ENCODE results near the gene CIDEA. TPM values are rescaled to one million over a fixed set of nuclear protein-coding genes. Genes with fewer than 3 reads are reported as not detected.
A peak's percentile ranks its signal among the peaks of the same experiment; 100 is the strongest.

Gene CIDEA
- total RNA-seq, 1 donor from 2014 or later = 5.0 TPM

DNA sequence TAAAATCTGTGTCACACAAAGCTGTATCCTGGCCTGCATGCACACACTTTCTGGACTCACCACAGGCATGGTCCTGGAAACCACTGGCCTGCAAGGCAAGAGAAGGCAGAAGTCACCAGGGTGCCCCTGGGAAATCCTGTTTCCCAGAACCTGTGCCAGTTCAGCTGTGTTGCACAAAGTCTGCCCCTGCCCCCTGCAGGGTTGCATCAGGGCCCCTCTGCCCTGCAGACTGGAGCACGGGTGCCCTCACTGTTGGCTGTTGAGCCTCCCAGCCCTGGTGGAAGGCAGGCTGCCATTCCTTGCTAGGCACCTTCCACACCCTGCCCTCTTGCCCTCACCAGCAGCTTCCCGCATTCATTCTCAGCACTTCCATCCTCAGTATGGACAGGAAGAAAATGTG, 35.9 kb downstream of the CIDEA start:
- DNase-seq (ENCODE audit: low spot score) = no peak
- intact Hi-C loops (cut with DNase I) = no loop called here
- ATAC-seq = no peak

DNA sequence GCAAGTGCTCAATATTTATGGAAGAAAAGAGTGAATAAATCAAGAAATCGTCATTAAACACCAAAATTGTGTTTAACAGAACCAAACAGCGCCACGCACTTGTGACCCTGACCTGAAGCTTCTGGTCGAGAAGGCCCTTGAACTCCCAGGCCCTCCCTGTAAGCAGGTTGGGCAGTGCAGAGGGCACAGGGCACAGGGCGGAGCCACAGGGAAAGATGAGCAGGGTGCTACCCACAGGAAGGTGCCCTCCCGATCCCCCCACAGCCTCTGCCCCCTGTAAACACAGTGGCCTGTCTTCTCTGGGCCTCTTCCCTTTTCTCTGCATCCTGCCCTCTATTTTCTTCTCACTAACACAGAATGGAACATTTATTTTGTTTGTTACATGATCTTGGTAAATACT, 37.0 kb downstream of the CIDEA start:
- ATAC-seq (no peak), DNase-seq (ENCODE audit: low spot score) (no peak)
- intact Hi-C loops (cut with DNase I) = no loop called here

DNA sequence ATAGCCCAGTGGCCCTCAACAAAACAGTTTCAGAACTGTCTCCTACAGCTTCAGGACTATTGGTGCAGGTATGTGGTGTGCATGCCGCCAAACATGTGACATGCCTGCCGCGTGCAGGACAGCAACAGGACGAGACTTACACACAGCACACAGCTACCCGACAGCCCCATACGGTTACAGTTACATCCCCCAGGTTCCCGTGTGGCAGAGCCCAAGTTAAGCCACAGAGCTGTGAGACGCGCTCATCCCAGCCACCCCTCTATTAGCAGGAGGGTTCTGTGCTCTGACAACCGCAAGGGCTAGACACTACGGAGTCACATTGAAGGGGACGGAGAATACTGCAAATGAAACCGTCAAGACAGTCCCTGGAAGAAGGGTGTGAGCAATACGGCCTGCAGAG, 37.5 kb downstream of the CIDEA start:
- intact Hi-C loops (cut with DNase I) = no loop called here
- DNase-seq (ENCODE audit: low spot score) (no peak), ATAC-seq (no peak)

GRCh38 chr18:12293831-12294230, 39.7 kb downstream of the CIDEA start:
- ATAC-seq (no peak), DNase-seq (ENCODE audit: low spot score) (no peak)
- intact Hi-C loops (cut with DNase I) = no loop called here

DNA sequence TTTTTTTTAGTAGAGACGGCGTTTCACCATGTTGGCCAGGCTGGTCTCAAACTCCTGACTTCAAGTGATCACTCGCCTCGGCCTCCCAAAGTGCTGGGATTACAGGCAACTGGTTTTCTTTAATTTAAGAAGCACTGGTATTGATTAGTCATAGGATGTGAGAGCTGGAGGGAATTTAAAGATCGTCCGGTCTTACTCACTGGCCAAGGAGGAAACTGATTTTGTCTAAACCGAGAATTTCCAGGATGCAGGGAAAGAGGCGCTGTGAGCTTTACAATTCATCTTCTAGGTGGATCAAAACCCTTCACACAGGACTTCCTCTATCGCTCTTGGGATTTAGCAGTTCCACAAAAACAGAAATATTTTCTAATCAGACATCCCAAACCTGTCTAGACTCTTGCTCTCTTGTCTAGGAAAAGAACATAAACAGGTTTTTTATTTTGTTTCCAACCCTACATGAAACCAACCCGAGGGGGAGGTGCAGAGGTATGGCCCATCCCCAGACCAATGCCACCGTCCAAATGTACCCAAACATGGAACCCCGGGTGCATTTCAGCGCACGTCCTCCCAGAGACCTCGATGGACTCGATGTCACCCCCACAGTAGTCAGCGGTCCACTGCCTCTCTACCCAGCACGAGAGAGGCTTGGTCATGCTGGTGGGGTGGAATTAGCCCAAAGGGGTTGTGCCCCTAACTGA, 41.4 kb downstream of the CIDEA start:
- ATAC-seq = no peak
- DNase-seq (ENCODE audit: low spot score) = no peak
- intact Hi-C loops (cut with DNase I) = no loop called here

DNA sequence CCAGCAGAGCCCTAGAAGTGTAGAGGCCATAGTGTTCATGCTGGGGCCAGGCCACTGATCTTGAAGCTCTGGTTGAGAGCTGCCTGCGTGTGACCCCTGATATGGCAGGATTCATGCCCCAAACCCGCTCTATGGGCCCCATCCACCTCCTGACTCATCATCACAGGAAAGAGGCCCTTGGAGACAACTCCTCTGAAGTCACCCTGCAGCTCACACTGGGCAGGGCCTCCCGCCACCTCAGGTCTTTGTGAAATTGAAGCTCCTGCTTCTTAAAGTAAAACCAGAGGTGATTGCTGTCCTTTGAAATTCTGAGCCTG, 41.9 kb downstream of the CIDEA start:
- ATAC-seq (no peak), DNase-seq (ENCODE audit: low spot score) (no peak)
- intact Hi-C loops (cut with DNase I) = no loop called here

DNA sequence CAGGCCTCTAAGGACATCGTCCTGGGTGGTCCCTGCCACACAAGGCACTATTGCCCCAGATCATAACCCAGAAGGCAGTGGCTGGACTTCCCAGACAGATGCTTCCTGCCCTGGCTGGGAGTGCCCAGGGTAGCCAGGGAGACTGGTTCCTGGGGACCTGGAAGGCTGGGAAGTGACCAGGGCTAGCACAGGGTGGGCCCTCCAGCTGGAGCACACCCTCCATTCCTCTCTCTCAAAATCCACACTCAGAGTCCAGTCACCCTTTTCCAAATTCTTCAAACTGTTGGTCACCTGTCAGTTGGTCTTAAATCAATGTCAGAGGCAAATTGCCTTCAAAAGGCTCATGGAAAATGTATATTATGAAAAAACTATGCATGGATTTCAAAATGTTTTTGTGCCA, 42.3 kb downstream of the CIDEA start:
- DNase-seq (ENCODE audit: low spot score) (no peak), ATAC-seq (no peak)
- intact Hi-C loops (cut with DNase I) = no loop called here

DNA sequence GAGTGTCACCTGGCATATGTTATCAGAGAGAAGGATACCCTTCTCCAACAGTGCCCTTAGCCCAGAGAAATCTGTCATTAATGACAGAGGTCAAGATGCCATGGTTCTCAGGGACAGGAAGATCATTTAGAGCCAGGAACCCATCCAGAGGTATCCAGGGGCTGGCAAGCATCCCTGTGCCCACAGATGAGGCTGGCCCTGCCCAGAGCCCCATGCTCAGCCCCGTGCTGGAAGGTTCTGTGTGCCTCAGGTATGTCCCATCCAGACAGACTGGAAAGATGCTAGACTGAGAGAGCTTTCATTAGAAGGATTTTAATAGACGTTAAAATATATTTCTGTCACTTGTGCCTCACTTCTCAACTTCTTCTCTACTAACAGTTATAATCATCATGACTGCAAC, 45.7 kb downstream of the CIDEA start:
- DNase-seq (ENCODE audit: low spot score) (no peak), ATAC-seq (no peak)
- intact Hi-C loops (cut with DNase I) = no loop called here

GRCh38 chr18:12301263-12302005, 47.3 kb downstream of the CIDEA start:
- ATAC-seq (no peak), DNase-seq (ENCODE audit: low spot score) (no peak)
- intact Hi-C loops (cut with DNase I) = no loop called here

DNA sequence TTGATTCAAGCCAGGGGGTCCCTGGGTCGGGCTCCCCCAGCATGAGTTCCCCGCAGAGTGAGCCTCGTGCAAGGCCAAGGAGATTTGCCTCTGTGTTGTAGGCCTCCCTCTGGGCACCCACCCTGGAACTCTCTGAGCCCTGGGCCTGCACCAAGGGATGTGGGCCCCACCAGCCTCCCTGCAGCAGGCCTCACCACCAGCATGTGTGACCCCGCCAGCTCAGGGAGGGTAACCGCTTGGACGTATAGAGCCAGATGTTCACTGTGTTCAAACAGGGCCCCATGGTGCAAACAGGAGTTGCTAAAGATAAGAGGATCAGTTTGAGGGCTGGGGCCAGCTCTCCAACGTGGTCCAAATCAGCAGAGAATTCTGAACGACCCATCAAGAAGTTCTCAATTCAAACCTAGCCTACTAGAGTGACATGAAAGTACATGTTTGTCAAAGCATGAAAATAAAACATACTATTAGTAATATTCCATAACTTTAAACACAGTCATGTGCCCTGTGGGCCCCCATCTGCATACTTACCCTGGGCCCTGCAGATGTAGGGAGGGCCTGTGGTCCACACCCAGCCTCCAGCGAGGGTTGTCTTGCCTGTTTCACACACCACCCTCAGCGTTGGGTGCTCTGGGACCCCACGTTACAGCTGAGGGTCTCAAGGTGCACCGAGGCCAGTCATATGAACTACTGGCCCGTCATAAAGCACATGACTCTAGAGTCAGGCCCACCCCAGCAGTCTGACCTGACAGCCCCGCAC, 48.4 kb downstream of the CIDEA start:
- no peak for DNase-seq (ENCODE audit: low spot score)
- intact Hi-C loops (cut with DNase I) = no loop called here
- no peak for ATAC-seq

GRCh38 chr18:12304351-12305210, 50.4 kb downstream of the CIDEA start:
- ATAC-seq (no peak), DNase-seq (ENCODE audit: low spot score) (no peak)
- intact Hi-C loops (cut with DNase I) = no loop called here

DNA sequence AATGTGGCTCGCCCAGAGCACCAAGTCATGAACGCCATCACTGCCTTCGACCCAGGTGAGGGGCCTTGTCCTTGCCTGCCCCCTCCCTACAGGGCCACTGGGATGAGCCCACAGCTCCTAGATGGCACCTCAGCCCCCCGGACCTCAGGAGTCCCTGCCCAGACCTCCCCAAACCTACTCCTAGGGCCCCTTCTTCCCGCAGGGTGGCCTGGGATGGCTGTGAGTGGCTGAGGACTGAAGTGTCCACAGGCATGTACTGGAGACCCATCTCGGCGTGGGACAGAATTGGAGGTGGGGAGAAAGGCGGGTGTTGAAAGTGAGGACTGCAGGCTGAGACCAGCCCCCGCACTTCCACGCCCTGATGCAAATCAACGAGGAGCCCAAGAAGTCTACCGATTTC, 51.0 kb downstream of the CIDEA start:
- intact Hi-C loops (cut with DNase I) = no loop called here
- DNase-seq (ENCODE audit: low spot score) (no peak), ATAC-seq (no peak)

GRCh38 chr18:12305930-12306629, 51.9 kb downstream of the CIDEA start:
- intact Hi-C loops (cut with DNase I) = no loop called here
- ATAC-seq (no peak), DNase-seq (ENCODE audit: low spot score) (no peak)

- intact Hi-C loops (cut with DNase I) = no loop called here
- ATAC-seq (peak; percentile 75), DNase-seq (ENCODE audit: low spot score) (peak; percentile 82)
Measured at GRCh38 chr18:12306752-12307700, 52.9 kb downstream of the CIDEA start.

DNA sequence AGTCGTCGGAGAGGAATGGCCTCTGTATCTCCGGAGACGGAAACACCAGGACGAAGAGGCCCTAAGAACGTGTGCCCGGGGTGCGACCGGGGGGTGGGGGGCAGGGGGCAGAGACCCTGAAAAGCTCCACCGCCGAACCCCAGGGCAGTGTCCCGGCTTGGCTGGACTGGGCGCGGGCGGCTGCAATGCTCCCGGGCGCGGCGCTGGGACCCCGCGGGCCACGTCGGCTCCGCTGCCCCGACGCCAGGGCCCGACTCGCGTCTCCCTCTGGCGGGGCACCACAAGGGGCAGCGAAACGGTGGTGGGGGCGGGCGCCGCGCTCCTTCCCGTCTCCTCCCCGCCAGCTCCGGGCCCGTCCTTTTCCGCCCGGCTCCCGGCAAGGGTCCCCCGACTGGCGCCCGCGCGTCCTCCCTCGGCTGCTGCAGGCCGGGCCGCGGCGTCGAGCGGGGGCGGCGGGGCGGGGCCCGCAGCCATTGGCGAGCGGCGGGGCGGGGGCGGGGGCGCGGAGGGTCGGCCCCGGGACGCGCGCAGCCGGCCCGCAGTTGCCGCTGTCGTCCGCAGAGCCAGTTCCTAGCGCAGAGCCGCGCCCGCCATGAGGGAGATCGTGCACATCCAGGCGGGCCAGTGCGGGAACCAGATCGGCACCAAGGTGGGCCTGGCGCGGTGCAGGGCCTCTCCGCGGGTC, 53.7 kb downstream of the CIDEA start, which contains the start of gene TUBB6:
Gene TUBB6 (plus strand): TSS at position 541 of the 685 bp plus-strand sequence. CDS start 52 bp downstream, at position 593.
- DNase-seq (ENCODE audit: low spot score) = peak; percentile 85
- intact Hi-C loops (cut with DNase I) = no loop called here
- ATAC-seq = peak; percentile 52

GRCh38 chr18:12308386-12309100, 54.4 kb downstream of the CIDEA start:
- peak; percentile 85 for ATAC-seq
- intact Hi-C loops (cut with DNase I) = no loop called here

More at GRCh38 chr18:12308386-12309100, 54.4 kb downstream of the CIDEA start:
- peak; percentile 90 for DNase-seq (ENCODE audit: low spot score)
